Lung (tissue), 12 donors: Measurements from ENCODE around the gene CDC5L. TPM values are rescaled to one million over a fixed set of nuclear protein-coding genes. Genes with fewer than 3 reads are reported as not detected.

Experiments
- ATAC-seq: fragments of 200-7000 bp; cut with Tn5 transposase; one replicate; pipeline ENCODE4 v1.9.1; 2020; ENCODE audit warnings: moderate number of reproducible peaks; ENCODE audit not compliant: insufficient read depth, low FRiP score
- DNase-seq, 3 donors: peaks; one replicate each; pipeline ENCODE4 v3.0.0-alpha.2; 2013 to 2017
- H3K27ac ChIP-seq, 2 donors: one replicate each; pipeline ENCODE4 v1.5.1; 2013; ENCODE audit warnings: mild to moderate bottlenecking in 2 of 2, moderate library complexity in 2 of 2, control low read depth in 1 of 2, inconsistent platforms in 1 of 2, low read depth in 1 of 2, low read length in 1 of 2
- H3K27me3 ChIP-seq, 3 donors: one replicate each; pipeline ENCODE4 v1.5.1; 2013; ENCODE audit warnings: low read length in 2 of 3; ENCODE audit not compliant: control insufficient read depth in 3 of 3, insufficient read depth in 3 of 3
- H3K36me3 ChIP-seq, 4 donors: one replicate each; pipeline ENCODE4 v1.5.1; 2013; ENCODE audit warnings: low read length in 4 of 4, mild to moderate bottlenecking in 1 of 4, moderate library complexity in 1 of 4; ENCODE audit not compliant: control insufficient read depth in 4 of 4, insufficient read depth in 4 of 4
- H3K4me1 ChIP-seq, 5 donors: one replicate each; pipeline ENCODE4 v1.5.1; 2013; ENCODE audit warnings: low read length in 5 of 5, mild to moderate bottlenecking in 2 of 5, moderate library complexity in 1 of 5; ENCODE audit not compliant: control insufficient read depth in 5 of 5, insufficient read depth in 5 of 5
- H3K4me3 ChIP-seq: one replicate; pipeline ENCODE4 v1.5.1; 2013; ENCODE audit warnings: mild to moderate bottlenecking, control low read depth, moderate library complexity
- H3K9ac ChIP-seq, 2 donors: one replicate each; pipeline ENCODE4 v1.5.1; 2013; ENCODE audit warnings: low read length in 2 of 2, control low read depth in 1 of 2; ENCODE audit not compliant: insufficient read depth in 1 of 2
- H3K9me3 ChIP-seq, 4 donors: one replicate each; pipeline ENCODE4 v1.5.1; 2013; ENCODE audit warnings: low read length in 3 of 4, mild to moderate bottlenecking in 1 of 4, moderate library complexity in 1 of 4; ENCODE audit not compliant: control insufficient read depth in 4 of 4, insufficient read depth in 3 of 4
- WGBS, 2 donors: extraction: QIAGEN DNeasy Blood & Tissue Kit; methylation state at CpG; one replicate each; pipeline ENCODE4 v1.1.7; 2013; 5-methylcytosine and 5-hydroxymethylcytosine counted together
- polyA plus RNA-seq, 2 donors: library from polyadenylated mRNA; stranded (reverse); fragments of 200-250 nt; gene quantifications; one replicate each; pipeline ENCODE4 v1.2.1, GENCODE V29; 2013
- total RNA-seq, 2 donors: library from RNA; depleted of rRNA in 1 of 2; stranded (reverse); fragments of >200 nt in 1 of 2; gene quantifications; one replicate each; pipeline ENCODE4 v1.2.1, GENCODE V29; 2014 to 2021
- TF ChIP-seq, protein P1 (sequence below): IDR thresholded peaks from 2 replicates; pipeline ENCODE4 v1.5.1; 2012; ENCODE audit warnings: mild to moderate bottlenecking; ENCODE audit errors: control extremely low read depth, extremely low read depth
- donor health status: control.
- donor health status: control.
- donor health status: Bipolar disorder and iron deficiency.
- donor health status: healthy.
- donor health status: DM: yes; HTN: yes; CAD: no.

The CDC5L gene
- total and polyA plus RNA-seq, 4 donors = 5.1 to 26.8 (median 11.3) TPM

DNA sequence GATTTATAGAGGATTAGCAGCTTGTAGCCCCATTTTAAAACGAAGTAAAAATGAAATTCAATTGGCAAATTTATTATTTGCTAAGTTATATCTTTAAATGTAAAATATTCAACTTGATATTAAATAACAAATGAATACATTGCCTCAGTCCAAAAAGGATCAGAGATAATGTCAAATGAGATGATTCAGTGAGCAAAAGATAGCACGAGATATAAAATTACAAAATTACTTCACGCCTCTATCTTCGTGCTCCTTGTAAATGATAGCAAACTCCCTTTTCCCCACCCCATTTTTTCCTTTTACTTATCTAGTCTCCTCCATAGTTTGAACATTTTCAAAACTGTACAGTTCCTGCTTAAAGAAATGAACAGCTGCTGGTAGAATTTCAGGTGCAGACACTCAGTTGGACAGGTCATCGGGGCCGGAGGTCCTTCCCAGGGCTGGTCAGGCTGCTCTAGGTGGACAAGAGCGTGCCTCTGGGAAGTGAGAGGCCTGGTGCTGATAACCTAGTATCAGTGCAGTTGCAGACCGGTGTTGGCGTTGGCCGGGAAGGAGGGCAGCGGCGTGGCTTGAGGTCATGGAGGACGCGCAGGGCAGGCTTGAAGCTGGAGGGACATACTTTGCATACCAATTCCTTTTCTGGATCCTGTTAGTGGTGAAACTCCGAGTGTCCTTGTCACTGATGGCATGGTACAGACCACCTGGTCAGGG lies 83.9 kb downstream of the CDC5L start:
- H3K4me1 ChIP-seq = peaks cover 0 to 8% (median 0%) of the 10 kb centered on the region in 5 donors
- no peak overlapping the region for H3K4me3 ChIP-seq
- H3K27ac ChIP-seq = no peak overlapping the region
- H3K9ac ChIP-seq = no peak overlapping the region
- ATAC-seq (no peak), DNase-seq (no peak)
- 82 to 85% methylated on average over 15 of the region's 15 CpGs for WGBS, 2 donors
- TF ChIP-seq, protein P1, sequence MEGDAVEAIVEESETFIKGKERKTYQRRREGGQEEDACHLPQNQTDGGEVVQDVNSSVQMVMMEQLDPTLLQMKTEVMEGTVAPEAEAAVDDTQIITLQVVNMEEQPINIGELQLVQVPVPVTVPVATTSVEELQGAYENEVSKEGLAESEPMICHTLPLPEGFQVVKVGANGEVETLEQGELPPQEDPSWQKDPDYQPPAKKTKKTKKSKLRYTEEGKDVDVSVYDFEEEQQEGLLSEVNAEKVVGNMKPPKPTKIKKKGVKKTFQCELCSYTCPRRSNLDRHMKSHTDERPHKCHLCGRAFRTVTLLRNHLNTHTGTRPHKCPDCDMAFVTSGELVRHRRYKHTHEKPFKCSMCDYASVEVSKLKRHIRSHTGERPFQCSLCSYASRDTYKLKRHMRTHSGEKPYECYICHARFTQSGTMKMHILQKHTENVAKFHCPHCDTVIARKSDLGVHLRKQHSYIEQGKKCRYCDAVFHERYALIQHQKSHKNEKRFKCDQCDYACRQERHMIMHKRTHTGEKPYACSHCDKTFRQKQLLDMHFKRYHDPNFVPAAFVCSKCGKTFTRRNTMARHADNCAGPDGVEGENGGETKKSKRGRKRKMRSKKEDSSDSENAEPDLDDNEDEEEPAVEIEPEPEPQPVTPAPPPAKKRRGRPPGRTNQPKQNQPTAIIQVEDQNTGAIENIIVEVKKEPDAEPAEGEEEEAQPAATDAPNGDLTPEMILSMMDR = no peak
- H3K27me3 ChIP-seq = no peaks in the 10 kb centered on the region
- H3K9me3 ChIP-seq = no peaks in the 10 kb centered on the region
- H3K36me3 ChIP-seq = no peaks in the 10 kb centered on the region

DNA sequence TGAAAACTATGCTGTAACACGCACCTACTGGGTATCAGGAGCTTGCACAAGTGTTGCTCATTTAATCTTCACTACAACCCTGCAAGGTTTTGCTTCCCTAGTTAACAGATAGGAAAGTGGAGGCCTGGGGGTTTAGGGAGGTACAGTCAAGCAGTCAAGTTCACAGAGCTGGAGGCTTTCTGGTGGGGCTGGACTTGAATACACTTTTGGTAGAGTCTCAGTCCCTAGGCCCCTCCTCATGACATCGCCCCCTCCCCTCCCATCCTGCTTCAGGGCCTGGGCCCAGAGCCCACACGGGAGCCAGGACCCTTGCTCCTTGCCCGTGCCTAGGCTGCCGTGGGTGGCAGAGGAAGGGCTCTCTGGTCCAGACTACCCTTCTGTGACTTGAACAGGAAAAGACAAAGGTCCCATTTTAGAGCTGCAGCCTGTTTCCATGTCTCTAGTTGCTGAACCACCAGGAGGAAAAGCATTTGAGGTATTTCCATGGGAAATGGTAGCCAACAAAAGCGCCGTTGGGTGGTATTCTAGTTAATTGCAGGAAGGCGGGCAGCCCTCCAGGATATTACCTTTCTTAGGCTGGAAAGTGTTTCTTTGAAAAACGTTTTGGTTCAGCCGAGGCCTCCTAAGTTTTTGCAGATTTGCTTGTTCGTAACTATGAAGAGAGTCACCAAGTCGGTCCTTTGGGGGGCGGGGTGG lies 84.9 kb downstream of the CDC5L start:
- DNase-seq = no peak
- Histone ChIP-seq H3K9ac (no peak overlapping the region), H3K4me3 (no peak overlapping the region), H3K36me3 (no peaks in the 10 kb centered on the region), H3K4me1 (peaks cover 0 to 8% (median 0%) of the 10 kb centered on the region in 5 donors), H3K27me3 (no peaks in the 10 kb centered on the region), H3K27ac (no peak overlapping the region), H3K9me3 (no peaks in the 10 kb centered on the region)
- TF ChIP-seq, protein P1 = no peak
- no peak for ATAC-seq
- WGBS, 2 donors = 82 to 92% methylated on average over 13 of the region's 13 CpGs

DNA sequence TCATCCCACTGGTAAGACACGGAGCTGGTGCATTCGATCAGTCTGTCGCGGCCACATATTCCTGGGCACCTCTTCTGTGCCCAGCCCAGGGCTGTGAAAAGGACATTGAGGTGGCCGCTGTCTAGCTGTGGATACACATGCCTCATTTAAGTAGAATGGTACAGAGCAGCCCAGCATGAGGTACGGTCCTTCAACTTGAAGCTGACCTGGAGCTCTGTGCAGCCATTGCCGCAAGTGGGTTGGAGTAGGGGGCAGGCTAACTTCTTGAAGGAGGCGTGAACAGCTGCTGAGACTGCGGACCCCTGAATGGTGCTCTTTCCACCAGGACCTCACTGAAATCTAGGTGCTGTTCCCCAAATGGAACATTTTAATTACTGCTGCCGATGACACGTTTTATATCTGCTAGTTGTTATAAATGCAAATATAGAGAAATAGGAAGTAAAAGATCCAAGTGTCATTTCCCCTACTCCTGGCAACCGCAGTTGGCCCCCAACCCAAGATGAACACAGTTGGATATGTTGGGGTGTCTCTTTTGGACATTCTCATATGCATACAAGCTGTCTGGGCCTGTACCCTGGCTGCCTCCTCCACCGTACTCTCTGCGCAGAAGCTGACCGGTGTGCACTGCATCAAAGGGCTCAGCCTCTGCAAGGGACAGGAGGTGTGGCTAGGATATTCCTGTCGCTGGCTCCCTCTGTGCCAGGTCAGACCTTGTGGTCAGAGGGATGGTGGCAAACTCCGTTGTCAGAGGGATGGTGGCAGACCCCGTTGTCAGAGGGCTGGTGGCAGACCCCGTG lies 86.1 kb downstream of the CDC5L start:
- DNase-seq (no peak), ATAC-seq (no peak)
- H3K27ac ChIP-seq = no peak overlapping the region
- no peaks in the 10 kb centered on the region for H3K9me3 ChIP-seq
- WGBS, 2 donors = 79 to 83% methylated on average over 19 of the region's 19 CpGs
- TF ChIP-seq, protein P1 = no peak
- H3K4me3 ChIP-seq = no peak overlapping the region
- H3K27me3 ChIP-seq = no peaks in the 10 kb centered on the region
- no peak overlapping the region for H3K9ac ChIP-seq
- no peaks in the 10 kb centered on the region for H3K36me3 ChIP-seq
- peaks cover 0 to 8% (median 0%) of the 10 kb centered on the region in 5 donors for H3K4me1 ChIP-seq
